GM12878 (cell line): Measurements from ENCODE around the gene RBMS3. TPM values are rescaled to one million over a fixed set of nuclear protein-coding genes. Genes with fewer than 3 reads are reported as not detected.

Experiments used
- ATAC-seq: fragments of 200-7000 bp; cut with Tn5 transposase; 3 replicates; pipeline ENCODE4 v1.9.1; 2020; ENCODE audit warnings: mild to moderate bottlenecking, moderate library complexity
- BruUV-seq: library from RNA; stranded (reverse); fragments of 400-500 nt; replicated peaks from 2 replicates; lab custom pipeline; 2021; lab: Mats Ljungman, UMichigan
- CTCF ChIA-PET: fragments of 300-600 bp; sonication (Branson Sonifier 250); formaldehyde crosslinking; extraction: SDS; loops from one replicate; lab custom pipeline; 2021; ENCODE audit warnings: inconsistent platforms; lab: Yijun Ruan, JAX
- POLR2A ChIA-PET: fragments of 350-600 bp; formaldehyde crosslinking; extraction: SDS; loops from one replicate; lab custom pipeline; 2021; ENCODE audit warnings: inconsistent platforms; lab: Charles Lee
- RAD21 ChIA-PET: fragments of 300-600 bp; sonication (Branson Sonifier 250); formaldehyde crosslinking; loops from one replicate; lab custom pipeline; 2023; ENCODE audit warnings: antibody characterized with exemption; ENCODE audit not compliant: unreplicated experiment; lab: Charles Lee
- SMC1A ChIA-PET: fragments of 300-600 bp; sonication (Branson Sonifier 250); formaldehyde crosslinking; loops from one replicate; lab custom pipeline; 2023; ENCODE audit not compliant: unreplicated experiment, uncharacterized antibody; lab: Charles Lee
- DNase-seq: peaks from one replicate; pipeline ENCODE4 v3.0.0-alpha.2; 2011; ENCODE audit warnings: low read depth, low spot score
- FAIRE-seq: peaks from 3 replicates; lab custom pipeline; 2011; peaks lifted over from hg19 to GRCh38; lab: Jason Lieb, UNC
- H2AFZ ChIP-seq: 2 replicates; pipeline ENCODE4 v1.6.0; 2011; ENCODE audit warnings: low read depth, low read length, control low read depth; ENCODE audit not compliant: control insufficient read depth
- H3K27ac ChIP-seq: 2 replicates; pipeline ENCODE4 v1.5.1; 2011; ENCODE audit warnings: control low read depth; ENCODE audit not compliant: control insufficient read depth, insufficient read depth
- H3K27me3 ChIP-seq, 2 experiments: replicated peaks in 1 of 2; 2 replicates each; pipeline versions ENCODE4 v1.6.0 to v1.6.1; 2011; ENCODE audit warnings: low read length in 1 of 2; ENCODE audit not compliant: control insufficient read depth in 2 of 2, insufficient read depth in 2 of 2
- H3K36me3 ChIP-seq, 2 experiments: 2 replicates each; pipeline ENCODE4 v1.5.1; 2011; ENCODE audit warnings: low read length in 1 of 2; ENCODE audit not compliant: control insufficient read depth in 2 of 2, insufficient read depth in 2 of 2
- H3K4me1 ChIP-seq: 2 replicates; pipeline ENCODE4 v1.6.1; 2011; ENCODE audit warnings: mild to moderate bottlenecking, low read length, moderate library complexity, mixed read lengths; ENCODE audit not compliant: control insufficient read depth, insufficient read depth
- H3K4me2 ChIP-seq: 2 replicates; pipeline ENCODE4 v1.6.0; 2011; ENCODE audit warnings: control low read depth; ENCODE audit not compliant: control insufficient read depth, insufficient read depth
- H3K4me3 ChIP-seq: fragments of 200-600 bp; sonication (generic); 2 replicates; pipeline ENCODE4 v1.5.1; 2016
- H3K79me2 ChIP-seq: 2 replicates; pipeline ENCODE4 v1.6.0; 2011; ENCODE audit warnings: low read length; ENCODE audit not compliant: control insufficient read depth, insufficient read depth
- H3K9ac ChIP-seq: 2 replicates; pipeline ENCODE4 v1.8.0; 2011; ENCODE audit warnings: low read length, control low read depth, mixed read lengths; ENCODE audit not compliant: control insufficient read depth, insufficient read depth
- H3K9me3 ChIP-seq: replicated peaks from 3 replicates; pipeline ENCODE4 v1.5.1; 2011; ENCODE audit warnings: mild to moderate bottlenecking, low read length; ENCODE audit not compliant: control insufficient read depth, insufficient read depth
- H4K20me1 ChIP-seq: 2 replicates; pipeline ENCODE4 v1.6.0; 2011; ENCODE audit not compliant: control insufficient read depth, insufficient read depth
- BCL11A ChIP-seq: IDR thresholded peaks from 2 replicates; pipeline ENCODE4 v1.6.1; 2011; ENCODE audit warnings: low read depth, low read length
- BHLHE40 ChIP-seq, 2 experiments: fragments of 450-650 bp in 1 of 2; IDR thresholded peaks; 2 replicates each; pipeline ENCODE4 v1.6.1; 2011 to 2017; ENCODE audit warnings: low read depth in 2 of 2, borderline replicate concordance in 1 of 2, improper control_type of control experiment in 1 of 2, low read length in 1 of 2, mild to moderate bottlenecking in 1 of 2
- CBFB ChIP-seq: IDR thresholded peaks from 2 replicates; pipeline ENCODE4 v1.6.1; 2016; ENCODE audit warnings: antibody characterized with exemption, low read depth
- CHD1 ChIP-seq: IDR thresholded peaks from 2 replicates; pipeline ENCODE4 v1.6.1; 2012; ENCODE audit warnings: low read depth, low read length, improper control_type of control experiment
- ETV6 ChIP-seq, 2 experiments: fragments of 450-650 bp in 1 of 2; IDR thresholded peaks in 1 of 2; conservative IDR thresholded peaks in 1 of 2; 2 replicates each; pipeline ENCODE4 v1.6.1; 2014; ENCODE audit warnings: antibody characterized with exemption in 1 of 2, borderline replicate concordance in 1 of 2, low read depth in 1 of 2, mild to moderate bottlenecking in 1 of 2, moderate library complexity in 1 of 2
- HDAC2 ChIP-seq: fragments of 200-600 bp; sonication (generic); IDR thresholded peaks from 2 replicates; pipeline ENCODE4 v1.6.1; 2017
- JUND ChIP-seq: IDR thresholded peaks from 2 replicates; pipeline ENCODE4 v1.6.1; 2012; ENCODE audit warnings: low read depth, mild to moderate bottlenecking, low read length, improper control_type of control experiment, moderate library complexity
- RCOR1 ChIP-seq: conservative IDR thresholded peaks from 2 replicates; pipeline ENCODE4 v1.6.1; 2012; ENCODE audit warnings: low read depth, low read length, improper control_type of control experiment
- SMC3 ChIP-seq: IDR thresholded peaks from 2 replicates; pipeline ENCODE4 v1.6.1; 2011; ENCODE audit warnings: low read length, improper control_type of control experiment, borderline replicate concordance
- SPI1 ChIP-seq: IDR thresholded peaks from 2 replicates; pipeline ENCODE4 v1.6.1; 2011; ENCODE audit warnings: low read depth, mild to moderate bottlenecking, low read length, moderate library complexity, borderline replicate concordance; ENCODE audit not compliant: insufficient read depth
- SRF ChIP-seq, 2 experiments: IDR thresholded peaks; 2 replicates each; pipeline ENCODE4 v1.6.1; 2011; ENCODE audit warnings: low read depth in 2 of 2, low read length in 2 of 2, mild to moderate bottlenecking in 1 of 2, moderate library complexity in 1 of 2
- STAT3 ChIP-seq: IDR thresholded peaks from 2 replicates; pipeline ENCODE4 v1.6.1; 2011; ENCODE audit warnings: low read depth, low read length, improper control_type of control experiment
- SUPT20H ChIP-seq: IDR thresholded peaks from 2 replicates; pipeline ENCODE4 v1.6.1; 2011; ENCODE audit warnings: low read depth, mild to moderate bottlenecking, low read length, moderate library complexity, borderline replicate concordance; ENCODE audit not compliant: control insufficient read depth
- ZBED1 ChIP-seq: IDR thresholded peaks from 2 replicates; pipeline ENCODE4 v1.6.1; 2016; ENCODE audit warnings: borderline replicate concordance
- WGBS: methylation state at CpG from one replicate; pipeline ENCODE4 v1.1.6; 2016; ENCODE audit warnings: low lambda C conversion rate; ENCODE audit not compliant: insufficient replicate concordance, insufficient coverage; ENCODE audit errors: missing lambda C conversion rate; 5-methylcytosine and 5-hydroxymethylcytosine counted together
- in situ Hi-C: fragments of 300-500 bp; cut with MboI; formaldehyde crosslinking; loops from 9 replicates; pipeline ENCODE4 v1.14.3; 2018; ENCODE audit warnings: mixed read lengths
- intact Hi-C: fragments of 100-400 bp; cut with micrococcal nuclease; formaldehyde crosslinking; loops from one replicate; pipeline ENCODE4 v1.14.2; 2022; ENCODE audit not compliant: unreplicated experiment
- polyA plus RNA-seq, 11 experiments: library from polyadenylated mRNA; depleted of rRNA in 4 of 11; unstranded in 6 of 11; stranded (reverse) in 5 of 11; fragments of >200 nt; fragmentation: Nextera tagmentation in 4 of 11; fragmentation: Illumina TruSeq in 1 of 11; extraction: Ambion mirVana in 4 of 11; extraction: Trizol in 1 of 11; gene quantifications; 1 replicate in 1 of 11; 2 replicates in 10 of 11; pipeline versions ENCODE4 v1.2.1 to v1.2.3, GENCODE V29; 2011 to 2016; ENCODE audit warnings: inconsistent platforms in 2 of 11, missing spikeins in 2 of 11, low read depth in 1 of 11
- total RNA-seq, 4 experiments: library from RNA; depleted of rRNA in 3 of 4; stranded (reverse); fragments of >200 nt in 3 of 4; fragmentation: Illumina TruSeq in 1 of 4; extraction: Trizol in 1 of 4; gene quantifications; 2 replicates each; pipeline versions ENCODE4 v1.2.1 to v1.2.3, GENCODE V29; 2013 to 2021
- TF ChIP-seq, protein P1 (sequence below): fragments of 450-650 bp; IDR thresholded peaks from 2 replicates; pipeline ENCODE4 v1.6.1; 2018; ENCODE audit warnings: borderline replicate concordance, mild to moderate bottlenecking; ENCODE audit not compliant: partially characterized antibody
- TF ChIP-seq, protein P2 (sequence below): fragments of 450-650 bp; IDR thresholded peaks from 2 replicates; pipeline ENCODE4 v1.6.1; 2017; ENCODE audit warnings: mild to moderate bottlenecking, moderate library complexity

The RBMS3 gene
- total and polyA plus RNA-seq, 10 of the 15 experiments (the other 5 are each of a cell fraction or from before 2014, with no cell fraction given) = 0.79 to 4.7 (median 3.1) TPM

DNA sequence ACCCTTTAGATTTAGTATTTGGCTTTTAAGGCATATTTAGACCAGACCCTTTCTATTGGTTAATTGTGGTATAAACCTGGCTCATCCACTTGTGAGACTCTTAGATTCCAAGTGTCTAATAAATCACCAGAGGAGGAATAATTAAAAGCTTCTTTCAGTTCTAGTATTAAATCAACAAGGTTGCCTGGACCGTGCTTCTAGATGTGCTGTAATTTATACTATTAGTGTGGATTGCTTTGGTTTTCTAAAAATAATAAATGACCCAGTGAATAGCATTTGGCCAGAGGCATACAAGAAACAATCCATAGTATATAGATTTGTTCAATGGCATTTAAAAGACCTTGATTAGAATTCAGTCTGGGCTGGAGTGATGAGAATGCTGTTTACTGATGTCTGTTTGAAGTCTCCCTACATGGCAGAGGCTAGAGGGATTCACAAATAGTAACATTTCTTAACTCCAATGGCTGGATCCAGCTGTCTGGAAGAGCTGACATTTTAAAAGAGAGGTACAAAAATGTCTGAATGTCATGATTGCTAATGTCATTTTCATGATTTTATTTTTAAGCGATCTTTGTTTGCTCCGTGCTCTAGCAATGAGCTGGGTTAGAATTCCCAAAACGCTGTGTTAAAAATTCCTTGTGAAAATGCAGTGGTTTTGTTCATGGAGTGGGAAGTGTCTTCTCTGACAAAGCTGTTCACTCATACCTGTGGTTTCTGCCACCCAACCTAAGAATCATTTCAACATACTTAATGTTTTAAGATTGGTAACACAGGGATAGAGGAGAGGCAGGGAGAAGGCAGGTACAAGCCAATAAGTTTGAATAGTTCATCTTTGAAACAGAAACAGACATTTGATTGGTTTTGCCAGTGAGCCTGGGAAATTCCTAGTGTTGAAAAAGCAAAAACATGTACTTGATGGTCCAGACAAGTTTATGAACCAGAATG lies 89.9 kb downstream of the RBMS3 start:
- H3K9me3 ChIP-seq = no peaks in the 10 kb centered on the region
- intact Hi-C loops = no loop called here
- H3K36me3 ChIP-seq = no peaks in the 10 kb centered on the region
- no peaks in the 10 kb centered on the region for H3K79me2 ChIP-seq
- no peak overlapping the region for H3K27ac ChIP-seq
- TF ChIP-seq SPI1 (no peak), BHLHE40 (IDR thresholded peaks at IDR 0.05; ENCODE audit: borderline replicate concordance in 1 of 2, low read depth in 2 of 2, low read length in 1 of 2) (no peak), ZBED1 (no peak), RCOR1 (no peak), SRF (IDR thresholded peaks at IDR 0.05; ENCODE audit: low read depth in 2 of 2, low read length in 2 of 2) (no peak), HDAC2 (no peak), STAT3 (no peak), JUND (no peak), CBFB (no peak), BCL11A (no peak), CHD1 (no peak), SMC3 (no peak), SUPT20H (no peak), ETV6 (conservative IDR thresholded peaks at IDR 0.05 in 1 of 2, IDR thresholded peaks at IDR 0.05 in 1 of 2; ENCODE audit: borderline replicate concordance in 1 of 2, low read depth in 1 of 2) (no peak)
- TF ChIP-seq, protein P1, sequence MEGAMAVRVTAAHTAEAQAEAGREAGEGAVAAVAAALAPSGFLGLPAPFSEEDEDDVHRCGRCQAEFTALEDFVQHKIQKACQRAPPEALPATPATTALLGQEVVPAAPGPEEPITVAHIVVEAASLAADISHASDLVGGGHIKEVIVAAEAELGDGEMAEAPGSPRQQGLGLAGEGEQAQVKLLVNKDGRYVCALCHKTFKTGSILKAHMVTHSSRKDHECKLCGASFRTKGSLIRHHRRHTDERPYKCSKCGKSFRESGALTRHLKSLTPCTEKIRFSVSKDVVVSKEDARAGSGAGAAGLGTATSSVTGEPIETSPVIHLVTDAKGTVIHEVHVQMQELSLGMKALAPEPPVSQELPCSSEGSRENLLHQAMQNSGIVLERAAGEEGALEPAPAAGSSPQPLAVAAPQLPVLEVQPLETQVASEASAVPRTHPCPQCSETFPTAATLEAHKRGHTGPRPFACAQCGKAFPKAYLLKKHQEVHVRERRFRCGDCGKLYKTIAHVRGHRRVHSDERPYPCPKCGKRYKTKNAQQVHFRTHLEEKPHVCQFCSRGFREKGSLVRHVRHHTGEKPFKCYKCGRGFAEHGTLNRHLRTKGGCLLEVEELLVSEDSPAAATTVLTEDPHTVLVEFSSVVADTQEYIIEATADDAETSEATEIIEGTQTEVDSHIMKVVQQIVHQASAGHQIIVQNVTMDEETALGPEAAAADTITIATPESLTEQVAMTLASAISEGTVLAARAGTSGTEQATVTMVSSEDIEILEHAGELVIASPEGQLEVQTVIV = no peak
- TF ChIP-seq, protein P2, sequence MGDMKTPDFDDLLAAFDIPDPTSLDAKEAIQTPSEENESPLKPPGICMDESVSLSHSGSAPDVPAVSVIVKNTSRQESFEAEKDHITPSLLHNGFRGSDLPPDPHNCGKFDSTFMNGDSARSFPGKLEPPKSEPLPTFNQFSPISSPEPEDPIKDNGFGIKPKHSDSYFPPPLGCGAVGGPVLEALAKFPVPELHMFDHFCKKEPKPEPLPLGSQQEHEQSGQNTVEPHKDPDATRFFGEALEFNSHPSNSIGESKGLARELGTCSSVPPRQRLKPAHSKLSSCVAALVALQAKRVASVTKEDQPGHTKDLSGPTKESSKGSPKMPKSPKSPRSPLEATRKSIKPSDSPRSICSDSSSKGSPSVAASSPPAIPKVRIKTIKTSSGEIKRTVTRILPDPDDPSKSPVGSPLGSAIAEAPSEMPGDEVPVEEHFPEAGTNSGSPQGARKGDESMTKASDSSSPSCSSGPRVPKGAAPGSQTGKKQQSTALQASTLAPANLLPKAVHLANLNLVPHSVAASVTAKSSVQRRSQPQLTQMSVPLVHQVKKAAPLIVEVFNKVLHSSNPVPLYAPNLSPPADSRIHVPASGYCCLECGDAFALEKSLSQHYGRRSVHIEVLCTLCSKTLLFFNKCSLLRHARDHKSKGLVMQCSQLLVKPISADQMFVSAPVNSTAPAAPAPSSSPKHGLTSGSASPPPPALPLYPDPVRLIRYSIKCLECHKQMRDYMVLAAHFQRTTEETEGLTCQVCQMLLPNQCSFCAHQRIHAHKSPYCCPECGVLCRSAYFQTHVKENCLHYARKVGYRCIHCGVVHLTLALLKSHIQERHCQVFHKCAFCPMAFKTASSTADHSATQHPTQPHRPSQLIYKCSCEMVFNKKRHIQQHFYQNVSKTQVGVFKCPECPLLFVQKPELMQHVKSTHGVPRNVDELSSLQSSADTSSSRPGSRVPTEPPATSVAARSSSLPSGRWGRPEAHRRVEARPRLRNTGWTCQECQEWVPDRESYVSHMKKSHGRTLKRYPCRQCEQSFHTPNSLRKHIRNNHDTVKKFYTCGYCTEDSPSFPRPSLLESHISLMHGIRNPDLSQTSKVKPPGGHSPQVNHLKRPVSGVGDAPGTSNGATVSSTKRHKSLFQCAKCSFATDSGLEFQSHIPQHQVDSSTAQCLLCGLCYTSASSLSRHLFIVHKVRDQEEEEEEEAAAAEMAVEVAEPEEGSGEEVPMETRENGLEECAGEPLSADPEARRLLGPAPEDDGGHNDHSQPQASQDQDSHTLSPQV = no peak
- TF ChIP-seq, all 136 proteins: peak for 0
- ChIA-PET RAD21 (interaction anchor here (1.3 to 2.0 kb wide), 4 partner anchors 8 to 25 kb away, joined by 3 to 6 read pairs (median 4); no protein-coding TSS in a partner anchor), POLR2A (interaction anchor here (1.1 to 1.2 kb wide), 2 partner anchors 19 to 26 kb away, joined by 3 to 4 read pairs; no protein-coding TSS in a partner anchor), SMC1A (interaction anchor here (0.6 to 3.3 kb wide), 15 partner anchors 8 to 90 kb away, joined by 3 to 10 read pairs (median 3); partner anchors contain the start of gene RBMS3), CTCF (interaction anchor here (0.6 to 1.3 kb wide), 2 partner anchors 42 to 48 kb away, joined by 3 read pairs; no protein-coding TSS in a partner anchor)
- no peak for DNase-seq
- no peaks in the 10 kb centered on the region for H4K20me1 ChIP-seq
- BruUV-seq = no TSS peak
- no peak for FAIRE-seq
- H2AFZ ChIP-seq = no peak overlapping the region
- no peaks in the 10 kb centered on the region for H3K27me3 ChIP-seq
- 26% methylated on average over 4 of the region's 4 CpGs for WGBS
- no peaks in the 10 kb centered on the region for H3K4me1 ChIP-seq
- no peak for ATAC-seq
- no peak overlapping the region for H3K9ac ChIP-seq
- H3K4me3 ChIP-seq = no peak overlapping the region
- H3K4me2 ChIP-seq = no peak overlapping the region
- in situ Hi-C loops = no loop called here
